GM19438 (cell line): Measurements from ENCODE around the gene STAT6.

Source experiments
- ATAC-seq: cut with Tn5 transposase; IDR thresholded peaks from one replicate; pipeline ENCODE4 v1.9.1; 2021; ENCODE audit warnings: low read depth; ENCODE audit not compliant: unreplicated experiment

The STAT6 gene

DNA sequence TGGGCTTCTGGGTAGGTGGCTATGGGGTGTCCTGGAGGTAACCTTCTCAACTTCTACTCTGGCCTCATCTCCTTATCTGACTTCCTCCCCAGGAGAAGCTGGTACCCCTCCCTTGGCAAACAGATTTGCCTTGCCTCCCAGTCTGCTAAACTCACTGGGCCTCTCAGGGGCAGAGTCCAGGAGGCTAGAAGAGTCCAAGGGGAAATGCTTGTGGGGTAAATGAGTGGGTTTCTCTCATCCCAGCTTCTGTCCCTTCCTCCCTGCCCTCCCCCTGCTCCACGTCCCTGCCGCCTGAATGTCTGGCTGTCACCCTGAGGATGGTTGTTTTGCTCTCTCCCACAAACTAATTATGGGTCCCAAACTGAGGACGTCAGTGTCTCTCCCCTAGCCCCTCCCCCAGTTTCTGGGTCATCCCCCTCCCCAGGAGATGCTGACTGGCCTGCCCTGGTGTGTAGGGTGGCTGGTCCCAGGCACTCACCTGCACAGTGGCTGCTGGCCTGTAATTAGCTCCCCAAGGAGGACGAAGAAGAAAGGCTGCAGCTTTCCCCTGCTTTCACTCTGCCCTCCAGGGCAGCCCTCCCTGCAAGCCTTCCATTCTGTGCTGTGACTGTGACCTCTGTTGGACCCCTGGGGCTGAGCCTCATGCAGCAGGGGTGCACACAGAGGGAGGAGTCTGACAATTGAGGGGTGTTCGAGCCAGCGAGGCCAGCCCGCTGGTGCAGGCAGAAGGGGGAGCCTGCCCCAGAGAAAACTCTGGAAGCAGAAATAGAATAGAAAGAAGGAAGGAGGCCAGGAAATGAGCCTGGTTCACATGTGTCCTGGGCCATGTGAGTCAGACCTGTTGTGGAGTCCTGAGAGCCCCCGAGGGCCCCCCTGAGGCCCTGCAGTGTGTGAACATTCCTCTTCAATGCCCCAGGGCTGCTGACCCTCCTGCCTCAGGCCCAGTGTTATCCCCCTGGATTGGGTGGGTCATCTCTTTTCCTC, 36.1 kb upstream of the STAT6 start, which contains the start of gene LRP1-AS:
Gene LRP1-AS (minus strand): TSS at position 659 of the 984 bp plus-strand sequence.
- no peak for ATAC-seq

DNA sequence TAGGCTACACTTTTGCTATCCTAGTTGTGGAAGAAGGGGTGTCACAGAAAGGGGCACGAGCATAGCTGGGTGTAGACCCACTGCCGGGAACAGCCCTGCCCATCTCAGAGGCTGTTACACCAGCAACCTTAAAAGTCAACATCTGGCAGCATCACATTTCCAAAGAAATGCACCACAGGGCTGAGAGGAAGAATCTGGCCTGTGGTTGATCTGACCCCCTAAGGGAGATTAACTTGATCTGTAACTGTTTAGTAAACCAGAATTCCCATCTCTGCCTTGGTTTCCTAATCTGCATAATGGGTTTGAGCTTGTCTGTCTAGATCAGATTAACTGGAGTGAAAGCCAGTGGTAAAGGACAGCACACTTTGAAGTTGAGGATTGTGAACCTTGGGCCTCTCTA, 34.9 kb upstream of the STAT6 start:
- no peak for ATAC-seq

DNA sequence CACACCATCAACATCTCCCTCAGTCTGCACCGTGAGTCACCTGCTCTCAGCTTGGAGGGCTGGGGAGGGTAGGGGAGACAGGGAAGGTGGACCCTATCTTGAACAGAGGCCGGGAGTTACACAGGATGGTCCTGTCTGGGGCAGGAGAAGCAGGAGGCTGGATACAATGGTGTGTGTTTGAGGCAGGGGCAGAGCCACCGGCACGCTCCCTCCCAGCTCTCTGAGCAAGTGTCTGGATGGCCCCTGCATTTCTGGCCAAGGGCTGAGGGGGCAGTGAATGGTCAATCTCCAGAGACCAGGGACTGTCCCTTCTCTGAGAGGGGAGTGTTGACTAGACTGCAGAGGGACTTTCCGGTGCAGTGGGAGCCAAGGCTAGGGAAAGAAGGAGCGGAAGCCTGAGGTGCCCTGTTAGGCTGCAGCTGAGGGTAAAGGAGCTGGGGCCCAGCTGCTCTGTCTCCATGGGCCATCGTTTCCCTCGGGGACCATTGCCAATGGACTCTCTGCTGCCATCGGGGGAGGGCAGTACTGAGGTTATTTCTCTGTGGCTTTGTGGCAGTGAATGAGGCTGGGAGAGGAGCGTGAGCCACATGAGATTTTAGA, 34.4 kb upstream of the STAT6 start:
- no peak for ATAC-seq

DNA sequence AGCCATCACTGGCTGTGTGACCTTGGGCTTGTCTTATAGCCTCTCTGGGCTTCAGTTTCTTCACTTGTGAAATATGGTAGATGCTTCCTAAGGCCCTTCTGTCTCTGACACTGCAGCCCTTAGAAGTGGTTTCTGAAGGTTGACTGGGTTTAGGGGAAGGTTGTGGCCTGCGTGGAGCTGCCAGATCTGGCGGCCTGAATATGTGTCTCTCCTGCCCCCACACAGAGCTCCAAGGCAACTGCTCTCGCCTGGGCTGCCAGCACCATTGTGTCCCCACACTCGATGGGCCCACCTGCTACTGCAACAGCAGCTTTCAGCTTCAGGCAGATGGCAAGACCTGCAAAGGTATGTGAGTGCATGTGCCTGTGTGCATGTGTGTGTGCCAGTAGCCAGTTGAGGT, 32.3 kb upstream of the STAT6 start:
- no peak for ATAC-seq

DNA sequence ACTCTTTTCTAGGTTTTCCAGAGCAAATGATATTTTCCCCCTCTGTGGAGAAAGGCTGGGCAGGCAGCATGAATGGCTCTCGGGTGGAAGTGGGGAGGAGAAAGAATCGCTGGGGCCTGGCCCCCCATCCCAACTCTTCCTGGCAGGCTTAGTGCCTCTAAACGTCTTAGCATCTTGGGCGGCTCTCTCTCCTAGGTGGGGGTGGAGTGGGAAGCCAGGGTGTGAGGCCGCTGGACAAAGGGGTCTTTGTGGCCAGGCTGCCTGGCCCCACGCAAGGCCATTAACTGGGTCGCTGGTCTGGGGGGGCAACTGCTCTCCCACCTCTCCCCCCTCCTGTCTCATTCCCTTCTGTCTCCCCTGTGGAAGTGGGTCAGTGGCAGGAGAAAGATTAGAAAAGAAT, 31.6 kb upstream of the STAT6 start:
- no peak for ATAC-seq

DNA sequence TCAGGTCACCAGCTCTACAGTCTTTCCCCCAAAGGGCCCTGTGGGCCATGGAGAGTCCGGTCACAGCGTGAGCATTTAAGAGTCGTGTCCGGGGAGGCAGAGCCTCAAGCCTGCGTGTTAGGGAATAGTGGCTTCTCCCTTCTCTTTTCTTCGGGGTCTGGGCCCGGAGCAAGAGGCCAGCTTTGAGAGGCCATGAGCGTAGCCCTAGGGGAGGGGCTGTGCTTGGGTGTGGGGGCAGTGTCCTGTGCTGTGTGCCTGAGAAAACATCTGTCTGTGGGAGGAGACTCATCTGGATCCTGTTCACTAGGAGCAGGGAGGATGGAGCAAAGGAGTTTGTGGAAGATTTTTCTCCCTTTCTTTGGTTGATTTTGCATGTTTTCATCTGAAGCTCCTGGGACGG, 31.0 kb upstream of the STAT6 start:
- ATAC-seq: no peak

DNA sequence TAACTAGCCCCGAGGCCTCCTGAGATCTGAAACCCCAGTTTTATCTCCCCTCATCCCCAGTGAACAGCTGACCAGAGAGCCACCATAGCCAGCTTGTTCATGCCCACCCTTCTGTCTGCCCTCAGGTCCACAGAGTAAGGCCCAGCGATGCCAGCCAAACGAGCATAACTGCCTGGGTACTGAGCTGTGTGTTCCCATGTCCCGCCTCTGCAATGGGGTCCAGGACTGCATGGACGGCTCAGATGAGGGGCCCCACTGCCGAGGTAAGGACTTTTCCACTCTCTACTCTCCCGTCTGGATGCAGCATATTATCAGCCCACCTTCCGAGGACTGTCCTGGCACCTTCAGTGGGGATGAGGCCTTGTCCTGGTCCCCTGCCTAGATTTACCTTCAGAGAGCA, 30.1 kb upstream of the STAT6 start:
- no peak for ATAC-seq

DNA sequence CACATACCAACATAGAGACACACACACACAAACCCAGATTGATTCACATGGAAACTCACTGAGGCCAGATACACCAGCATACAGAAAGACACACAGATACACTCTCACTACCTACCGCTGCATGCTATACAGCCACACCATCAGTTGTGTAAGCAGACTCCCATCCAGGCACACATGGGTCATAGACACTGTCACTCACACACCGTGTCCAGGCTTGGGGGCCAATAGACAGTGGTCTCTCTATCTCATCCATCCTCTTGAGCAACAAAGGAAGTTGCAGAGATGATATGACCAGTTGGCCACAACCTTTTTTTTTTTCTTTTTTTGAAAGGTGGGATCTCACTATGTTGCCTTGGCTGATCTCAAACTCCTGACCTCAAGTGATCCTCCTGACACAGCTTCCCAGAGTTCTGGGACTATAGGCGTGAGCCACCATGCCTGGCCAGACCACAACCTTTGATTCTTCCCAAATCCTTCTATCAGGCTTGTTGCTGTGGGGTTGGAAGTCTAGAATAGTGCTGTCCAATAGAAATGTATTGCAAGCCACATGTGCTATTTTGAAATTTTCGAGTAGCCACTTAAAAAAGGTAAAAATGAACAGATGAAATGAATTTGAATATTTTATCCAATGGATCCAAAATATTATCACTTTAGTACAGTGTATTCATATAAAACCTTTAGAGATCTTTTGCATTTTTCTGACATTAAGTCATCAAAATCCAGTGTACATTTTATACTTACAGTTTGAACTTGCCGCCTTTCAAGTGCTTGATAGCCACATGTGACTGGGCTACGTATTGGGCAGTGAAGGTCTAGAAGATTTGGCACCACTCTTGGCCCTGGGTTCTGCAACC, 28.9 kb upstream of the STAT6 start:
- no peak for ATAC-seq

DNA sequence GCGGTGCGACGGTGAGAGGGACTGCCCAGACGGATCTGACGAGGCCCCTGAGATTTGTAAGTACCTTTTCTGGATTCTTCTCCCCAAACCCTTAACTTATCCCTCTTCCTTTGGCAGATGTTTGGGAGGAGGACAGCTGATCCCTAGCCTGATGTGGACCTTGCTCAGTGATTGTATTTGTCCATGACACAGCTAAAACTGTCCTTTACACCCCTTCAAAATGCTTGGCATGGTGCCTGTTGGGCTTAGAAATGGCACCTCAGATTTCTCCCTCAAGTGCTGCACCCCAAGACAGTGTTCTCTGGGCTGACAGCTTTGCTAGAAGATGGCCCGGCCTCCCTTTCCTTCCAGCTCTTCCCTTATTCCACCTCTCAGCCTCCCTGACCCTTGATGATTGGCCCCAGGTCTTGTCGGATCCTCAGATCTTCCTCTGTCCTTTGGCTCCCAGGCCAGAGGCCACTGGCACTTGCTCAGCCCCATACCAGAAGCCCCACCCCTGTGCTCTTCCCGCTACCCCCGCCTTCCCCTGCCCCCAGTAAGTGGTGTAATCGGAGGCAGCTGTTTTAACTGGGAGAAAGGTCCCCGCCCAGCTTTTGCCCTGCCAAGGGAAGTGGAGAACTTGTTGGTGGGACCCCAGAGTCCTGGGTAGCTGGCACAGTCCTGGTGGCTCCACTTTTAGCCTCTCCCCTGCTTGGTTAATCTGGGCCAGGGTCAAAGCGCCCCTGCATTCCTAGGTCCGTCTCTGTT, 27.5 kb upstream of the STAT6 start:
- ATAC-seq: no peak

DNA sequence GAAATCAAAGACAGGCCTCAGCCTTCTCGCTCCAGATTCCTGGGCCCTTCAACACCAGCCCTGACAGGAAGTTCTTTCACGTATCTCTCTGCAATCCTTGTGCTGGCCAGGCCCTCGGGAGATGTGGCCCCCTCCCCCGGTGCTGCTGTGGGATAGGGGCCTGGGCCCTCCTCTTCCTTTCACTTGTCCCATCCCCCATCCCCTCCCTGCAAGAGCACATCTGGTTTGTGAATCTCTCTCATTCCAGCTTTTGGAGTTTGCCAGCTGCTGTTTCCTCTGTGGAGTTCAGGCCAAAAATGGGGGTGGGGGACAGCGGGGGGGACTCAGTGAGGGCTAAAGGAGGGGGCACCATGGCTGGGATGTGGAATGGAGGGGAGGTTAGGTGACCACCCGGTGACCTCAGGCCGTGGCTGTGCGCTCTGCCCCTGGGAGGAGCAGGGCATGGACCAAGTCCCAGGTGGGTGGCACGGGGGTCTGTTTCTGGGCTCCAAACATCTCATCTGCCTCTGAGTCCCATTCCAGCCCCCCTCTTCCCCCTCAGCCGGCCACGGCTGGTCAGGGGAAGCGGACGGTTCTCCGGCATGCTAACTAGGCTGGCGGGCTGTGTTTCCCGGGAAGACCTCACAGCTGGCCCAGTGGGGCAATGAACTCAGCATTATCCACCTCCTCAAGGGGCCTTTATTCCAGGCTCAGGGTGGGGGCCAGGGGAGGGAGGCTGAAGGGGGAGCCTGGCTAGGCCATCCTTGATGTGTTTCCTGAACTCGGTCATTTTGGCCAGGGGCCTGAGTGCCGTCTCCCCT, 24.6 kb upstream of the STAT6 start:
- ATAC-seq: no peak

DNA sequence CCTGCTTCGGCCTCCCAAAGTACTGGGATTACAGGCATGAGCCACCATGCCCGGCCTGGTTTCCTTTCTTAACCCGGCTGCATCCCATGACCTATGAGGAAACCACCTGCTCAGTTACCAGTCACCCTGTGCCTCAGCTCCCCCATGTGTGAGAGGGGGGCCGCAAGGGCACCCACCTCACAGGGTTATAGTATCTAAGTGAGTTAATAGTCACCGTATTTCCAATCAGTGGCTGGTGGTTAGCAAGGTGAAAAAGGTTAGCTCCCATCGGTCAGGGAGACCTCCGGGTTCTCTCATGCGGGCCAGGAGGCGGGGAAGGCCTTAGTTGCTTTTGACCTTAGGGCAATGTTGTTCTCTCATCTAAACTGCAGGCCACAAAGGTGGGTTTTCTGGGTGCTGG, 23.8 kb upstream of the STAT6 start:
- ATAC-seq: no peak

DNA sequence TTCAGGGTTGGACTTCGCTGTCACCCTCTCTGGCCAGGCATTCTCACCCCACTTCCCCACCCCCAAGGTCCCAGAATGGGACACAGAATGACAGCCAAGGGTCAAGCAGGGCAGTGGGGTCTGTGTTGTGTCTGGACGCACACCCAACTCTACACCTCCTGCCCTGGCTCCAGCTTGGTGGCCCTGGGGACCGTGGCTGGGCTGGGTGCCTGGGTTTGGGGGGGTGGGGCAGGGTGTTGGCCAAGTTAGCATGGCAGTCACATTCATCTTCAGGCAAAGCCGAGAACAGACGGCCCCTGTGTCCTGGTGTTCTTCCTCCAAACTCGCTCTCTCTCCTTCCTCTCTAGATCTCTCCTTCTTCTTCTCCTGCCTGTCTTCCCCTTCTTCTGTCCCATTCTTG, 22.8 kb upstream of the STAT6 start:
- ATAC-seq: no peak

DNA sequence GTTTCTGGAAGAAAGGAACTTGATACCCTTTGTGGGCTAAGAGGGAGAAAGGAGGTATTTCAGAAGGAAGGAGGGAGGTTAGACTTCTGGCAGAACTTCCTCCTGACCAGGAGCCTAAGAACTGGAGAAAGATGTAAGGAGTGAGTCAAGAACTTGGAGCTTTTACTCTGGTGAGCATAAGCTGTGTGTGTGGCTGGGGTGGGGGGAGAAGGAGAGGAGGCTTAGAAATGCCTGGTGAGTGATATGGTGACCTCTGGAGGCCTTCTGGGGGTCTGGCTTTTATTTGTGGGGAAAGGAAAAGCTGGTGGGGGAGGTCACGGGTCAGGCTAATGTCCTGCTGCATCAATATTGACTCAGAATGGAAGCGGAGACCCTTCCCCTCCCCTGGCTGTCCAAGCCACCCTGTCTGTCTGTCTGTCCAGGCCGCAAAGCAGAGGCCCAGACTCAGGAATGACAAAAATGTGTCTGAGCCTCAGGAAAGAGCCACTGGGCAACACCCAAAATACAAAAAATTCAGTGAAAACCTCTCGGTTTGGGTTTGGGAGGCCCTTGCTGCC, 21.9 kb upstream of the STAT6 start:
- no peak for ATAC-seq

DNA sequence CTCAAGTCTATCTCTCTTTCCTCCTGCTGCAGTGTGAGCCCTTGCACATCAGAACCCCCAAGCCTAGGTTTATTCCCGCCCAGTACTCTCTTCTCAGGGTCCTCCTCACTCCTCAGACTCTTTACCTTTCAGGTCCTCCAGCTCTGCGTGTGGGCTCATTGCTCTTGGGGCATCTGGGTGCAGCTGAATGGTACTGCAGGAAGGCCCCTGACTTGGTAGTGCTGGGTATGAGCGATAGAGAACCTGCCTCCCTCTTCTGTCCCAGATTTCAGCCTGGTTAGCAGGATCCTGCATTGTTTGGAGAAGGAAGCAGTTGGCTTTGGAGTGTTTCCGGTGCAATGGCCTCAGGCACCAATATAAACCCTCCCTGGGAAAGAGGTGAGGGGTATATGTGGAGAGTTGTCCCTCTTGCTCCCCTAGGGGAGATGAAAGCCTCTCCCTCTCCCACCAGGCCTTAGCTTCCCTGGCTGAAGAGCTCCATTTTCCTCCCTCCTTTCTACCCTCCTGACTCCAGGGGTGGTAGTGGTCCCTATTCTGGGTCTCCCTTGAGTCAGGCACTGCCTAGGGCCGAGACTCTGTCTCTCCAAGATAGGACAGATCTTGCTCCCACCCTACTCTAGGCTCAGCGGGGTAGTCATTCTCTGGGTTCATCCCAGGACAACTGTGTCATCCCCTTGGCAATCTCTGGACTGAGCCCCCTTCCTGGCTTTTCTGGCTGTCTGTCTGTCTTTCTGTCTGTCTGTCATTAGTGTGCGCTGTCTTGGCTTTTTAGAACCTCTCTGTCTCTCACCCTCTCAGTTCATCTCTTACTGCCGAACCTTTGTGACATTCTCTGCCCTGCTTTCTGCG, 21.0 kb upstream of the STAT6 start:
- ATAC-seq: no peak

DNA sequence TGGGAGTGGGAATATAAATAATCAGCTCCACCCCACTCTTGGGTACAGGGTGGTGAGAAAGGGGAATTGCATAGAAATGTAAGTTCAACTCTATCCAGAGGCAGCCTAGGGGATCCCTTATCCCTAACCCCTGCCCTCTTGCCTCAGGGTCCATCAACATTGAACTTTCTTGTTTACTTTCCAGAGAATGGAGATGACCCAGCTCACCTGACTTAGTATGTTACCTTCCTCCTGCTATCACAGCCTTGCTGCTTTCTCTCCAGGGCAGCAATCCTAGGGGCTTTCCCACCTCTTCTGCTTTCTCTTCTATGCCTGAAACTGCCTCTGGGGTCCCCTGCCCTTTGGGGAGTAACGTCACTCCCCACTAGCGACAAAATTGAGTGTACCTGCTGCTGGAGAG, 19.8 kb upstream of the STAT6 start:
- ATAC-seq: no peak

DNA sequence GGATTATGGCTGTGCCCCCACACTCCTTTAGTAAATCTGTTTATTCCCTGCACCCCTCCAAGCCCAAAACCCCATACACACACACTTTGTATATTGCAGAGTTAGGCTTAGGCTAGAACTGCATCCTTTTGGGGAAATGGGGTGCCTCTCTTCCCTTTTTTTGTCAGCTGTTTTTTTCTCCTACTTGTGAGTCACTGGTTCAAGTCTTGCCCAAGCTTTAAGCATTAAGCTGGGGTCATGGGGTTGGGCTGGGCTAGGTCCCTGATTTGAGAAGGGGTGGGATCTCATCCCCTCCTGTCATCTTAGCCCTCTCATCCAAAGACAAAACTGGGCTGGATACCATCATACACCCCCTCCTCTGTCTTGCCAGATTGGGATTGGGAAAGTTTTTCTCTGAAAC, 18.7 kb upstream of the STAT6 start:
- no peak for ATAC-seq

DNA sequence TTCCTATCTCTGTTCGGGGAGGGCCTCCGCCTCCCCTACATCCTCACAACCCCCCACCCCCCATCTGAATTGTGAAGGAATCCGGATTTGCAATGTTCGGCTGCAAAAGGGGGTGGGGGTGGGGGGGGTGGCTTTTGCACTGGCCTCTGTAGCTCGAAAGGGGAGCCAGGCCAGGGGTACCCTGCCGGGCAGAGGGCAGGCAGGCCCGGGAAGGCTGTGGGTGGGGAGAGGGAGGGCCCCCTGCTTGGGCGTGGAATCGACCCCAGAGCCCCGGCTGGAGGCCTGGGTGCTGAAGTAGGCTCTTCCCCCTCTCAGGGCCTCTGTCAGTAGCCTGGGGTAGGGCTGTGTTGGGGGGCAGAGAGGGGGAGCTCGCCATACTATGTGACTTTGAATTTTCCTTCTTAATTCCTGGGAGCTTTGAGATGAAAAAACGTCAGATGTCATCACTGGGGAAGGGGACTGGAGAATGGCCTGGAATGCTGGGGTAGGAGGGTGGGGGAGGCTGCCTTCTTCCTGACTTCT, 18.2 kb upstream of the STAT6 start:
- ATAC-seq: no peak
